ENCODE measurements around the gene ADO. TPM values are rescaled to one million over a fixed set of nuclear protein-coding genes. Genes with fewer than 3 reads are reported as not detected.
A peak's percentile ranks its signal among the peaks of the same experiment; 100 is the strongest.

ADO gene
- total RNA-seq, 5 donors from 2014 or later (not counting 1 experiment from before 2014, with no cell fraction given) = 10.5 to 17.5 (median 15.6) TPM

DNA sequence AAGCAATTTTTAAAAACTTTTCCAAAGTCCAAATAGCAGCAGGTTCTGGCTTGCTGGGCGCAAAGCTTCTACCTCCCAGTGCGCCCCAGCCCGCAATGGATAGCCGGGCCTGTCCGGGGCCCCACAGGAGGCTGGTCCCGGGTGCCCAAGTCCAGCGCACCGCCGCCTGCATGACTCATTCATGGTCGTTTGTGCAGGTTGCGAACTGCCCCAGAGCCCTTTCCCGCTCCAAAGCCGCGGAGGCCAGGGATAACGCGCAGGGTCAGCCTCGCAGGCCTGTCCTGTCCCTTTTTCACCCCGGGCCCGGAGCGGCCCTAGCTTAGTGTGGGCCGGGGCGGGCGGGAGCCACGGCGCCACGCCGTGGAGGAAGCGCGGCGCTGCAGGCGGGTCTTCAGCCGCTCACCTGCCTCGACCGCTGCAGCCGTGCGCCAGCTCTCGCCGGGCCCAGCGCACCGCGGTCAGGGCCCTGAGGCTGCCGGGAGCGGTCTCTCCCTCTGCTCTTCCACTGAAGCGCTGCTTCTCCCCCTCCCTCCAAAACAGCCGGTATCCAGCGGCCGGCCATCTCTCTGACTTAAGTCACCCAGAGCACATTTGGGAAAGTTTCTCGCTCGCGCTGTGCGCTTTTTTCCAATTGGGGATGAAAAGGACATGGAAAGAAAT, 13.4 kb downstream of the ADO start:
- H3K27ac Mint-ChIP-seq = peak overlapping the region in 1 of 2 donors; percentile 93
- Histone ChIP-seq H3K27me3 (replicated peaks in 1 of 2; ENCODE audit: control insufficient read depth in 2 of 2, extremely low read depth in 1 of 2, insufficient read depth in 2 of 2, low read length in 1 of 2) (peaks cover 9 to 47% of the 10 kb centered on the region in 2 experiments), H3K9me3 (no peaks in the 10 kb centered on the region), H3K27ac (ENCODE audit: low read length) (no peak overlapping the region), H3K4me3 (ENCODE audit: control insufficient read depth in 1 of 2, extremely low read depth in 1 of 2, low read length in 1 of 2) (peak overlapping the region; percentile 57 to 86), H3K4me1 (ENCODE audit: control insufficient read depth in 1 of 2, extremely low read depth in 1 of 2, insufficient read depth in 2 of 2, low read length in 2 of 2) (peaks cover 14 to 47% of the 10 kb centered on the region in 2 experiments), H3K36me3 (ENCODE audit: control insufficient read depth in 2 of 2, extremely low read depth in 1 of 2, insufficient read depth in 1 of 2, low read length in 1 of 2) (no peaks in the 10 kb centered on the region)
- H3K9me3 Mint-ChIP-seq = no peaks in the 10 kb centered on the region
- DNase-seq (peak in 34 of 35 experiments; percentile 22 to 83 (median 58)), ATAC-seq (replicated peaks in 1 of 4) (peak; percentile 22 to 44 (median 34))
- H3K36me3 Mint-ChIP-seq = no peaks in the 10 kb centered on the region
- peaks cover 36 to 49% (median 41%) of the 10 kb centered on the region in 3 donors for H3K4me1 Mint-ChIP-seq
- ChIA-PET POLR2A (interaction anchor here (0.6 to 1.6 kb wide), 5 partner anchors 11 to 981 kb away, joined by 3 to 10 read pairs (median 6); no protein-coding TSS in a partner anchor), CTCF (interaction anchor here (0.6 to 4.5 kb wide), 39 partner anchors 11 to 545 kb away, joined by 3 to 97 read pairs (median 5); partner anchors contain the start of gene ADO (in 1 of the 2))
- peak overlapping the region; percentile 86 to 97 (median 95) for H3K4me3 Mint-ChIP-seq
- under 1% methylated on average over 41 of the region's 51 CpGs for WGBS (ENCODE audit: insufficient coverage)
- peaks cover 26 to 46% of the 10 kb centered on the region in 2 donors for H3K27me3 Mint-ChIP-seq

DNA sequence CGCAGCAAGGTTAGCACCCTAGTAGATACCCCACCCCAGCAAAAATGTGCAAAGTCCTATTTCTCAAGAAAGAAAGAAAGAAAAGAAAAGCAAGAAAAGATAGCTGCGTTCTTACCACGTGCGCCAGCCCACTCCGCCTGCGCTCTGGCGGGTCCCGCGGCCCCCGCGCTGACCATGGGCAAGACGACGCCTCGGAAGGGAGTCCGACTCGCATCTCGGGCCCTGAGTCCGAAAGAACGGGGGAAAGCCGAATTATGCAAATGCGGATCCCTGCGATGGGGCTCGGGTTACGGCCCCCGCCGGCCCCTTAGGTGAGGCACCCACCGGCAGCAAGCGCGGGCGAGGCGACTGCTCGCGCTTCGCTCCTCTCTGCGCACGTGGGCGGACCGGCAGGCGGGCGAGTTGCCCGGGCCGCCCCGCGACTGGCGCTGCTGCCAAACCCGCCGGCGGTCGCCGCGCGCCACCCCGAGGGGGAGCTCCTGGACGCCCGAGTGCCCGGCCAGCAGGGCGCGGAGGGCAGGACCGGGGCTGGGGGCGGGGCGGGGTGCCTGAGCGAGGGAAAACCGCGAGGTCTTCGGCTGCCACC, 14.0 kb downstream of the ADO start:
- H3K4me3 Mint-ChIP-seq = peak overlapping the region; percentile 86 to 97 (median 95)
- 2% methylated on average over 62 of the region's 65 CpGs for WGBS (ENCODE audit: insufficient coverage)
- DNase-seq = peak in 16 of 35 experiments; percentile 10 to 58 (median 34)
- Histone ChIP-seq H3K4me1 (ENCODE audit: control insufficient read depth in 1 of 2, extremely low read depth in 1 of 2, insufficient read depth in 2 of 2, low read length in 2 of 2) (peaks cover 14 to 47% of the 10 kb centered on the region in 2 experiments), H3K27me3 (replicated peaks in 1 of 2; ENCODE audit: control insufficient read depth in 2 of 2, extremely low read depth in 1 of 2, insufficient read depth in 2 of 2, low read length in 1 of 2) (peaks cover 9 to 47% of the 10 kb centered on the region in 2 experiments), H3K4me3 (ENCODE audit: control insufficient read depth in 1 of 2, extremely low read depth in 1 of 2, low read length in 1 of 2) (peak overlapping the region; percentile 57 to 86), H3K27ac (ENCODE audit: low read length) (no peak overlapping the region), H3K36me3 (ENCODE audit: control insufficient read depth in 2 of 2, extremely low read depth in 1 of 2, insufficient read depth in 1 of 2, low read length in 1 of 2) (no peaks in the 10 kb centered on the region), H3K9me3 (no peaks in the 10 kb centered on the region)
- no peak for ATAC-seq (replicated peaks in 1 of 4)
- H3K27ac Mint-ChIP-seq = no peak overlapping the region
- CTCF ChIA-PET = interaction anchor here (0.6 to 4.5 kb wide), 26 partner anchors 12 to 381 kb away, joined by 3 to 97 read pairs (median 6); partner anchors contain the start of gene ADO (in 1 of the 2)
- POLR2A ChIA-PET = interaction anchor here in 1 of 2 donors (0.6 kb wide), 1 partner anchor 125 kb away, joined by 10 read pairs; no protein-coding TSS in a partner anchor
- H3K9me3 Mint-ChIP-seq = no peaks in the 10 kb centered on the region
- peaks cover 26 to 45% of the 10 kb centered on the region in 2 donors for H3K27me3 Mint-ChIP-seq
- H3K4me1 Mint-ChIP-seq = peaks cover 33 to 43% (median 38%) of the 10 kb centered on the region in 3 donors
- no peaks in the 10 kb centered on the region for H3K36me3 Mint-ChIP-seq

DNA sequence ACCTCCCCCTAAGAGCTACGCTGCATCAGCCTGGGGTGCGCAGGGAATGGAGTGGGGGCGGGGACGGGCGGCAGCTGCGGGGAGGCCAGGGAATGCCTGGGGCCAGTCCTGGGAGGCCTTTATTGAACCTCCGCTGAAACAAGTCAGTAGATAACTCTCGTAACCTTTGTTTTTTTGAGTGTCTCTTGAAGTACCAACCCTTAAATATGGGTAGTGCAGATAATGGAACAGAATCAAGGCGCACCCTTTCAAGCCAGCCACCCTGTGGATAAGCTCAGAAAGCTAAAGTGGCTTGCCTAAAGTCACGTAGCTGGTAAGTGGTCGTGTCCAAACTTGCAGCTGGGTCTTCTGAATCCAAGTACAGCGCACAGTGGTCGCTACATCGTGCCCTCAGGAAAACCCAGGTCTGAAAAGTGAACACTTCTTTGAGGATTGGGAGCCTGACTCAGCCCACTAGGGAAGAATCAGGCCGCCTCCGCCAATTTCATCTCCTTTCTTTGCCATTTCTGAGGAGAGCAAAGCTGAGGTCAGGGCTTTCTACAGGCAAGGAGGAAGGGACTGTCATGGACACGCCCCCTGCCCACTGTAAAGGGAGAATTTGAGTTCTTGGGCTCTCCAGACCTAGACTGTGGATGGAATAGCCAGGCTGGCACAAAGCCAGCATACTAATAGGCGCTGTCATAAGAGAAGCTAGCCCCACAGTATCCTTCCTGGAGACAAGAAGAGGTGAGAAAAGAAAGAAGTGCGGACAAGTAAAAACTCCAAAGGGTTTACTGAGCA, 14.8 kb downstream of the ADO start:
- ChIA-PET CTCF (interaction anchor here (0.8 to 4.5 kb wide), 13 partner anchors 16 to 265 kb away, joined by 3 to 97 read pairs (median 6); partner anchors contain the start of gene ADO (in 1 of the 2)), POLR2A (no interaction called here)
- no peaks in the 10 kb centered on the region for H3K36me3 Mint-ChIP-seq
- Histone ChIP-seq H3K27me3 (replicated peaks in 1 of 2; ENCODE audit: control insufficient read depth in 2 of 2, extremely low read depth in 1 of 2, insufficient read depth in 2 of 2, low read length in 1 of 2) (peaks cover 9 to 41% of the 10 kb centered on the region in 2 experiments), H3K36me3 (ENCODE audit: control insufficient read depth in 2 of 2, extremely low read depth in 1 of 2, insufficient read depth in 1 of 2, low read length in 1 of 2) (no peaks in the 10 kb centered on the region), H3K4me3 (ENCODE audit: control insufficient read depth in 1 of 2, extremely low read depth in 1 of 2, low read length in 1 of 2) (no peak overlapping the region), H3K27ac (ENCODE audit: low read length) (no peak overlapping the region), H3K4me1 (ENCODE audit: control insufficient read depth in 1 of 2, extremely low read depth in 1 of 2, insufficient read depth in 2 of 2, low read length in 2 of 2) (peaks cover 10 to 40% of the 10 kb centered on the region in 2 experiments), H3K9me3 (no peaks in the 10 kb centered on the region)
- H3K27ac Mint-ChIP-seq = no peak overlapping the region
- peaks cover 26 to 38% of the 10 kb centered on the region in 2 donors for H3K27me3 Mint-ChIP-seq
- peak overlapping the region in 2 of 3 donors; percentile 24 to 41 for H3K4me3 Mint-ChIP-seq
- no peaks in the 10 kb centered on the region for H3K9me3 Mint-ChIP-seq
- H3K4me1 Mint-ChIP-seq = peaks cover 26 to 34% (median 31%) of the 10 kb centered on the region in 3 donors
- ATAC-seq (replicated peaks in 1 of 4) (no peak), DNase-seq (no peak)
- 51% methylated on average over 14 of the region's 19 CpGs for WGBS (ENCODE audit: insufficient coverage)

DNA sequence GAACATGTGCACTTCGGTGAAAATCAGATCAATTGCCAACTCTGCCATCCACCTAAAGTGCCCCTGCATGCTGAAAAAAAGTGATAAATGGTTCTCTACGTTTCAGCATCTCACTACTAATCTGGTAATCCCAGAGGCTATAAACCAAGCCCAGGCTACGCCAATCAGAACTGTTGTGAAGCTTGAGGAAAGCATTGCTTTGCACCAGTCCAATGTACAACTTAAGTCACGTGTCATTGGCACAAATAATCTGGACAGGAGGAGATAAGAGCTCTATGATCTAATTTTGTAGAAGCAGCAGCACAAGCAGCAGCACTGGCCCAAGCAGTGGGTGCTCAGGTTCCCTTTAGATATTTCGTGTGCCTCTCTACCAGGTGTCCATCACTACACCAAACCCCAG, 16.1 kb downstream of the ADO start:
- 87% methylated on average over 3 of the region's 5 CpGs for WGBS (ENCODE audit: insufficient coverage)
- Histone ChIP-seq H3K9me3 (no peaks in the 10 kb centered on the region), H3K36me3 (ENCODE audit: control insufficient read depth in 2 of 2, extremely low read depth in 1 of 2, insufficient read depth in 1 of 2, low read length in 1 of 2) (no peaks in the 10 kb centered on the region), H3K4me1 (ENCODE audit: control insufficient read depth in 1 of 2, extremely low read depth in 1 of 2, insufficient read depth in 2 of 2, low read length in 2 of 2) (peaks cover 3 to 28% of the 10 kb centered on the region in 2 experiments), H3K27me3 (replicated peaks in 1 of 2; ENCODE audit: control insufficient read depth in 2 of 2, extremely low read depth in 1 of 2, insufficient read depth in 2 of 2, low read length in 1 of 2) (peaks cover 9 to 29% of the 10 kb centered on the region in 2 experiments), H3K4me3 (ENCODE audit: control insufficient read depth in 1 of 2, extremely low read depth in 1 of 2, low read length in 1 of 2) (no peak overlapping the region), H3K27ac (ENCODE audit: low read length) (no peak overlapping the region)
- Mint-ChIP-seq H3K36me3 (no peaks in the 10 kb centered on the region), H3K27ac (no peak overlapping the region), H3K4me1 (peaks cover 18 to 26% (median 24%) of the 10 kb centered on the region in 3 donors), H3K27me3 (peaks cover 26 to 34% of the 10 kb centered on the region in 2 donors), H3K9me3 (no peaks in the 10 kb centered on the region), H3K4me3 (no peak overlapping the region)
- POLR2A ChIA-PET = no interaction called here
- DNase-seq (no peak), ATAC-seq (replicated peaks in 1 of 4) (no peak)
- CTCF ChIA-PET = no interaction called here

DNA sequence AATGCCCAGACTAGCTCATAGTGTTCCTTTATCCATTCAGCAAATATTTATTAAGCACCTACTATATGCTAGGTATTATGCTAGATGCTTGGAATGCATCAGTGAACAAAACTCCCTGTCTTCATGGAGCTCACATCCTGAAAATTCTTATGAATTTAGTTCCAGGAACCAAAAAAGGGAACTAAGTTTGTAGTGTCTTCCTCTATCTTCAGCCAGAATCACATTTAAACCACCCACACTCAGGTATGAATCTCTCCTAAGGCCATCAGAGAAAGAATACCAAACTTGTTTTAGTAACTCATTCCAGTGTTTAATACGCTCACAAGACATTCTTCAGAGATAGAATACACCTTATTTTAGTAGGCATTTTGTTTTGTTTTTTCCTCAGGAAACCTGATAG, 21.8 kb downstream of the ADO start:
- H3K4me1 ChIP-seq (ENCODE audit: control insufficient read depth in 1 of 2, extremely low read depth in 1 of 2, insufficient read depth in 2 of 2, low read length in 2 of 2) = no peaks in the 10 kb centered on the region
- ChIA-PET POLR2A (no interaction called here), CTCF (interaction anchor here in 1 of 2 donors (0.6 kb wide), 1 partner anchor 261 kb away, joined by 3 read pairs; no protein-coding TSS in a partner anchor)
- no peak overlapping the region for H3K4me3 ChIP-seq (ENCODE audit: control insufficient read depth in 1 of 2, extremely low read depth in 1 of 2, low read length in 1 of 2)
- no peak overlapping the region for H3K27ac Mint-ChIP-seq
- H3K4me3 Mint-ChIP-seq = no peak overlapping the region
- H3K36me3 ChIP-seq (ENCODE audit: control insufficient read depth in 2 of 2, extremely low read depth in 1 of 2, insufficient read depth in 1 of 2, low read length in 1 of 2) = no peaks in the 10 kb centered on the region
- H3K4me1 Mint-ChIP-seq = no peaks in the 10 kb centered on the region
- no peaks in the 10 kb centered on the region for H3K36me3 Mint-ChIP-seq
- peaks cover 3 to 5% of the 10 kb centered on the region in 2 donors for H3K27me3 Mint-ChIP-seq
- WGBS (ENCODE audit: insufficient coverage) = no CpG with 5 or more reads among the region's 1 CpG
- H3K27ac ChIP-seq (ENCODE audit: low read length) = no peak overlapping the region
- H3K9me3 Mint-ChIP-seq = no peaks in the 10 kb centered on the region
- no peak for ATAC-seq (replicated peaks in 1 of 4)
- peaks cover 0 to 2% of the 10 kb centered on the region in 2 experiments for H3K27me3 ChIP-seq (replicated peaks in 1 of 2; ENCODE audit: control insufficient read depth in 2 of 2, extremely low read depth in 1 of 2, insufficient read depth in 2 of 2, low read length in 1 of 2)
- no peaks in the 10 kb centered on the region for H3K9me3 ChIP-seq
- no peak for DNase-seq

DNA sequence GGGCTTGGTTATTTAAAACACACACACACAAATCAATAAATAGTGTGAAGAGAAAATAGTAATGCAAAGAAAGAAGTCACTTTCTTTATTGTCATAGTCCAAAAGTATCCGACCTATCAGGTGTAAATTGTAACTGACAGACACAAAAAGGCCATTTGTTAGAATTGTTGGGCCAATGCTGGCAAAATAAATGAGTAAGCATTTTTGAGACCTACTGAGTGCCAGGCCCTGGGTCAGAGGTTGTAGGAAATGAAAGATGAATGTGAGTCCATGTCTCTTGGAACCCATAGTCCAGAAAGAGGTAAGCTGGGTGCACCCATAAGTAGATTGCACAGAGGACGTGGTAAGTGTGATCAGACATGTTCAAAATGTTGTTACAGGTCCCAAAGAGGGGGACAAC, 25.1 kb downstream of the ADO start:
- no peaks in the 10 kb centered on the region for H3K9me3 ChIP-seq
- Mint-ChIP-seq H3K27ac (no peak overlapping the region), H3K36me3 (no peaks in the 10 kb centered on the region), H3K9me3 (no peaks in the 10 kb centered on the region), H3K27me3 (peaks cover 8 to 10% of the 10 kb centered on the region in 2 donors), H3K4me3 (no peak overlapping the region), H3K4me1 (no peaks in the 10 kb centered on the region)
- ATAC-seq (replicated peaks in 1 of 4) (no peak), DNase-seq (no peak)
- POLR2A ChIA-PET = no interaction called here
- CTCF ChIA-PET = interaction anchor here in 1 of 2 donors (1.3 kb wide), 1 partner anchor 219 kb away, joined by 3 read pairs; no protein-coding TSS in a partner anchor
- no peak overlapping the region for H3K4me3 ChIP-seq (ENCODE audit: control insufficient read depth in 1 of 2, extremely low read depth in 1 of 2, low read length in 1 of 2)
- 85% methylated on average over 2 of the region's 2 CpGs for WGBS (ENCODE audit: insufficient coverage)
- peaks cover 0 to 2% of the 10 kb centered on the region in 2 experiments for H3K27me3 ChIP-seq (replicated peaks in 1 of 2; ENCODE audit: control insufficient read depth in 2 of 2, extremely low read depth in 1 of 2, insufficient read depth in 2 of 2, low read length in 1 of 2)
- no peaks in the 10 kb centered on the region for H3K36me3 ChIP-seq (ENCODE audit: control insufficient read depth in 2 of 2, extremely low read depth in 1 of 2, insufficient read depth in 1 of 2, low read length in 1 of 2)
- no peak overlapping the region for H3K27ac ChIP-seq (ENCODE audit: low read length)
- no peaks in the 10 kb centered on the region for H3K4me1 ChIP-seq (ENCODE audit: control insufficient read depth in 1 of 2, extremely low read depth in 1 of 2, insufficient read depth in 2 of 2, low read length in 2 of 2)
